H1 (cell line): ENCODE results near the gene OSBP2. TPM values are rescaled to one million over a fixed set of nuclear protein-coding genes. Genes with fewer than 3 reads are reported as not detected.

Experiments used
- CTCF ChIA-PET: fragments of 300-600 bp; sonication (Branson Sonifier 250); formaldehyde crosslinking; loops from one replicate; lab custom pipeline; 2021; ENCODE audit not compliant: partially characterized antibody; lab: Charles Lee
- POLR2A ChIA-PET: fragments of 300-600 bp; sonication (Branson Sonifier 250); formaldehyde crosslinking; loops from one replicate; lab custom pipeline; 2021; ENCODE audit warnings: inconsistent platforms; ENCODE audit not compliant: partially characterized antibody; lab: Charles Lee
- DNase-seq, 2 experiments: peaks; one replicate each; pipeline versions ENCODE4 v3.0.0 to v3.0.0-alpha.2; 2010 to 2022; ENCODE audit warnings: low spot score in 2 of 2, low read depth in 1 of 2, mixed read lengths in 1 of 2
- FAIRE-seq: peaks from 2 replicates; lab custom pipeline; 2011; peaks lifted over from hg19 to GRCh38; lab: Jason Lieb, UNC
- H2AFZ ChIP-seq: 2 replicates; pipeline ENCODE4 v1.8.1; 2012; ENCODE audit warnings: low read length, inconsistent platforms
- H2AK5ac ChIP-seq: 2 replicates; pipeline ENCODE4 v1.6.1; 2013; ENCODE audit warnings: low read depth, low read length
- H2BK120ac ChIP-seq: replicated peaks from 2 replicates; pipeline ENCODE3; 2013; ENCODE audit warnings: low read depth, low read length, inconsistent platforms
- H2BK12ac ChIP-seq: 2 replicates; pipeline ENCODE4 v1.6.1; 2013; ENCODE audit warnings: low read depth, low read length
- H2BK15ac ChIP-seq: 2 replicates; pipeline ENCODE4 v1.6.1; 2013; ENCODE audit warnings: low read length
- H2BK20ac ChIP-seq: 2 replicates; pipeline ENCODE4 v1.6.1; 2013; ENCODE audit warnings: low read length
- H2BK5ac ChIP-seq: 2 replicates; pipeline ENCODE4 v1.6.1; 2013; ENCODE audit warnings: low read depth, low read length
- H3K14ac ChIP-seq: 2 replicates; pipeline ENCODE4 v1.6.1; 2013; ENCODE audit warnings: inconsistent platforms; ENCODE audit not compliant: insufficient read length
- H3K18ac ChIP-seq: 2 replicates; pipeline ENCODE4 v1.6.1; 2013; ENCODE audit warnings: low read length; ENCODE audit errors: extremely low read depth
- H3K23ac ChIP-seq: 2 replicates; pipeline ENCODE4 v1.6.1; 2013; ENCODE audit warnings: inconsistent platforms; ENCODE audit not compliant: insufficient read length
- H3K23me2 ChIP-seq: 2 replicates; pipeline ENCODE4 v1.6.1; 2013; ENCODE audit warnings: low read depth, low read length
- H3K27ac ChIP-seq: 2 replicates; pipeline ENCODE4 v1.6.1; 2011; ENCODE audit warnings: low read depth, low read length, inconsistent platforms
- H3K27me3 ChIP-seq, 4 experiments: replicated peaks in 1 of 4; 1 replicate in 1 of 4; 2 replicates in 3 of 4; pipeline versions ENCODE4 v1.6.1 to v1.8.1; 2011 to 2013; ENCODE audit warnings: low read length in 3 of 4, mild to moderate bottlenecking in 3 of 4, inconsistent platforms in 2 of 4, mixed read lengths in 2 of 4, moderate library complexity in 1 of 4; ENCODE audit not compliant: control insufficient read depth in 3 of 4, insufficient read depth in 3 of 4; ENCODE audit errors: extremely low read depth in 1 of 4
- H3K36me3 ChIP-seq, 4 experiments: 2 replicates each; pipeline versions ENCODE4 v1.6.1 to v1.8.1; 2011 to 2013; ENCODE audit warnings: mild to moderate bottlenecking in 4 of 4, low read length in 3 of 4, moderate library complexity in 2 of 4, control low read depth in 1 of 4, inconsistent platforms in 1 of 4; ENCODE audit not compliant: insufficient read depth in 4 of 4, control insufficient read depth in 2 of 4
- H3K4ac ChIP-seq: replicated peaks from 2 replicates; pipeline ENCODE3; 2013; ENCODE audit warnings: low read length, low read depth, mixed read lengths, inconsistent platforms; ENCODE audit not compliant: insufficient read length
- H3K4me1 ChIP-seq, 4 experiments: replicated peaks in 1 of 4; 1 replicate in 1 of 4; 2 replicates in 3 of 4; pipeline versions ENCODE4 v1.6.1 to v1.8.1; 2011 to 2013; ENCODE audit warnings: low read length in 3 of 4, inconsistent platforms in 2 of 4, mixed read lengths in 1 of 4; ENCODE audit not compliant: insufficient read depth in 4 of 4, control insufficient read depth in 3 of 4
- H3K4me2 ChIP-seq, 2 experiments: 2 replicates each; pipeline versions ENCODE4 v1.6.1 to v1.8.1; 2011 to 2013; ENCODE audit warnings: low read depth in 2 of 2, low read length in 2 of 2, control low read depth in 1 of 2, inconsistent platforms in 1 of 2, mild to moderate bottlenecking in 1 of 2; ENCODE audit not compliant: insufficient read depth in 1 of 2
- H3K4me3 ChIP-seq, 4 experiments: fragments of 200-600, 300-600 bp in 1 of 4; sonication (generic), shearing (Covaris generic), sonication (Bioruptor Twin) in 1 of 4; 2 replicates each; pipeline versions ENCODE4 v1.5.1 to v1.8.1; 2011 to 2016; ENCODE audit warnings: low read length in 4 of 4, low read depth in 3 of 4, control low read depth in 2 of 4, inconsistent platforms in 2 of 4, mild to moderate bottlenecking in 2 of 4, mixed read lengths in 1 of 4, moderate library complexity in 1 of 4; ENCODE audit not compliant: insufficient read depth in 2 of 4; ENCODE audit errors: extremely low read depth in 1 of 4
- H3K56ac ChIP-seq: replicated peaks from 2 replicates; pipeline ENCODE3; 2013; ENCODE audit warnings: low read depth, mild to moderate bottlenecking, mixed read lengths, low read length, inconsistent platforms; ENCODE audit not compliant: insufficient read length
- H3K79me1 ChIP-seq: 2 replicates; pipeline ENCODE4 v1.6.1; 2013; ENCODE audit warnings: low read depth, low read length, control low read depth
- H3K79me2 ChIP-seq, 2 experiments: 2 replicates each; pipeline versions ENCODE4 v1.6.1 to v1.8.1; 2012 to 2013; ENCODE audit warnings: low read length in 2 of 2, mild to moderate bottlenecking in 2 of 2, inconsistent platforms in 1 of 2; ENCODE audit not compliant: insufficient read depth in 2 of 2, control insufficient read depth in 1 of 2
- H3K9ac ChIP-seq, 4 experiments: replicated peaks in 1 of 4; 1 replicate in 1 of 4; 2 replicates in 3 of 4; pipeline versions ENCODE4 v1.6.1 to v1.8.1; 2011 to 2013; ENCODE audit warnings: low read depth in 3 of 4, low read length in 3 of 4, control low read depth in 2 of 4, mild to moderate bottlenecking in 2 of 4, moderate library complexity in 2 of 4, inconsistent platforms in 1 of 4; ENCODE audit errors: extremely low read depth in 1 of 4
- H3K9me3 ChIP-seq, 2 experiments: 2 replicates each; pipeline versions ENCODE4 v1.6.1 to v1.8.1; 2012 to 2013; ENCODE audit warnings: mild to moderate bottlenecking in 2 of 2, moderate library complexity in 2 of 2, control low read depth in 1 of 2, inconsistent platforms in 1 of 2, low read depth in 1 of 2, low read length in 1 of 2, mixed read lengths in 1 of 2; ENCODE audit not compliant: insufficient read depth in 2 of 2
- H4K20me1 ChIP-seq, 2 experiments: replicated peaks in 1 of 2; 2 replicates each; pipeline versions ENCODE3 to v1.8.1; 2011 to 2013; ENCODE audit warnings: inconsistent platforms in 2 of 2, low read length in 2 of 2, mild to moderate bottlenecking in 1 of 2; ENCODE audit not compliant: insufficient read depth in 2 of 2, control insufficient read depth in 1 of 2
- H4K5ac ChIP-seq: 2 replicates; pipeline ENCODE4 v1.6.1; 2013; ENCODE audit warnings: low read length, low read depth, mixed read lengths, inconsistent platforms; ENCODE audit not compliant: insufficient read length
- H4K8ac ChIP-seq: 2 replicates; pipeline ENCODE4 v1.8.0; 2013; ENCODE audit warnings: mild to moderate bottlenecking, moderate library complexity, low read length, inconsistent platforms; ENCODE audit not compliant: insufficient read depth; ENCODE audit errors: extremely low read depth
- H4K91ac ChIP-seq: replicated peaks from 2 replicates; pipeline ENCODE3; 2013; ENCODE audit warnings: low read length, mixed read lengths, inconsistent platforms; ENCODE audit not compliant: insufficient read length
- EP300 ChIP-seq, 2 experiments: IDR thresholded peaks; 1 replicate in 1 of 2; 2 replicates in 1 of 2; pipeline ENCODE4 v1.6.1; 2011 to 2012; ENCODE audit warnings: low read depth in 2 of 2, low read length in 2 of 2, mild to moderate bottlenecking in 2 of 2, borderline replicate concordance in 1 of 2, inconsistent platforms in 1 of 2, moderate library complexity in 1 of 2
- WGBS, 2 experiments: shearing (Covaris generic) in 1 of 2; methylation state at CpG; one replicate each; pipeline versions ENCODE4 v1.1.6 to v1.1.7; 2013 to 2015; ENCODE audit warnings: low lambda C conversion rate in 2 of 2, mixed read lengths in 2 of 2, inconsistent platforms in 1 of 2, low coverage in 1 of 2, missing lambda C conversion rate in 1 of 2; ENCODE audit not compliant: insufficient replicate concordance in 2 of 2, insufficient coverage in 1 of 2, insufficient read length in 1 of 2; ENCODE audit errors: extremely low coverage in 1 of 2, missing lambda C conversion rate in 1 of 2; 5-methylcytosine and 5-hydroxymethylcytosine counted together
- polyA plus RNA-seq, 7 experiments: library from polyadenylated mRNA; depleted of rRNA in 3 of 7; stranded (reverse) in 5 of 7; unstranded in 2 of 7; fragments of >200 nt in 5 of 7; fragments of 200-250 nt in 2 of 7; gene quantifications; 1 replicate in 5 of 7; 2 replicates in 1 of 7; 4 replicates in 1 of 7; pipeline versions ENCODE4 v1.2.1 to v1.2.3, GENCODE V29; 2011 to 2013; ENCODE audit warnings: missing spikeins in 2 of 7, mixed read lengths in 2 of 7
- total RNA-seq: library from RNA; stranded (reverse); fragmentation: NEBNext Ultra II Directional; extraction: Animal tissue kit (Norgen Biotek cat#: 25700); gene quantifications from 2 replicates; pipeline ENCODE4 v1.2.1, GENCODE V29; 2021

The OSBP2 gene
- total and polyA plus RNA-seq, 2 of the 8 experiments (the other 6 are each of a cell fraction or from before 2014, with no cell fraction given): 3.4 to 3.7 TPM

GRCh38 chr22:30720263-30720837 is 25.7 kb downstream of the OSBP2 start:
- no peak overlapping the region for H2BK15ac ChIP-seq
- TF ChIP-seq EP300 (IDR thresholded peaks at IDR 0.05; ENCODE audit: borderline replicate concordance in 1 of 2, low read depth in 2 of 2, low read length in 2 of 2): no peak
- H3K4ac ChIP-seq: no peak overlapping the region
- H3K4me3 ChIP-seq: no peak overlapping the region
- no peak overlapping the region for H2BK20ac ChIP-seq
- H2BK120ac ChIP-seq: no peak overlapping the region
- H3K9ac ChIP-seq: no peak overlapping the region
- no peak for FAIRE-seq
- H3K36me3 ChIP-seq: no peaks in the 10 kb centered on the region
- no peak overlapping the region for H3K56ac ChIP-seq
- no peak overlapping the region for H3K4me2 ChIP-seq
- no peaks in the 10 kb centered on the region for H3K23me2 ChIP-seq
- H3K18ac ChIP-seq: no peak overlapping the region
- H3K27me3 ChIP-seq: no peaks in the 10 kb centered on the region
- no peak overlapping the region for H2AK5ac ChIP-seq
- no peaks in the 10 kb centered on the region for H4K20me1 ChIP-seq
- no peak overlapping the region for H2AFZ ChIP-seq
- H3K9me3 ChIP-seq: no peaks in the 10 kb centered on the region
- H3K14ac ChIP-seq: no peak overlapping the region
- no peak overlapping the region for H4K8ac ChIP-seq
- DNase-seq: no peak
- H3K4me1 ChIP-seq: no peaks in the 10 kb centered on the region
- 77% methylated on average over 5 of the region's 5 CpGs; no CpG with 5 or more reads in 1 of the 2 experiments for WGBS, 2 experiments
- H4K91ac ChIP-seq: no peak overlapping the region
- no peaks in the 10 kb centered on the region for H3K79me1 ChIP-seq
- no peaks in the 10 kb centered on the region for H3K79me2 ChIP-seq
- no peak overlapping the region for H4K5ac ChIP-seq
- CTCF ChIA-PET: interaction anchor here (0.6 to 3.1 kb wide), 6 partner anchors 12 to 200 kb away, joined by 3 to 9 read pairs (median 3); no protein-coding TSS in a partner anchor
- H2BK12ac ChIP-seq: no peak overlapping the region
- no peak overlapping the region for H3K23ac ChIP-seq
- no peak overlapping the region for H3K27ac ChIP-seq
- no peak overlapping the region for H2BK5ac ChIP-seq
- POLR2A ChIA-PET: no interaction called here
